ENCODE data around the gene SLC17A7. TPM values are rescaled to one million over a fixed set of nuclear protein-coding genes. Genes with fewer than 3 reads are reported as not detected.

The SLC17A7 gene
- total and polyA plus RNA-seq, 2 of the 13 experiments (the other 11 are each of a cell fraction or from before 2014, with no cell fraction given) = 0.32 TPM; not detected in 1

- TF ChIP-seq NR2C2 (CRISPR knock-in tag; IDR thresholded peaks at IDR 0.05; ENCODE audit: borderline replicate concordance) (peak; percentile 23; the same call in 1 of the 2 replicates), BRCA1 (CRISPR knock-in tag; IDR thresholded peaks at IDR 0.05) (no peak), ZNF772 (CRISPR knock-in tag; IDR thresholded peaks at IDR 0.05) (no peak), SMYD3 (CRISPR knock-in tag; IDR thresholded peaks at IDR 0.05) (no peak; the same call in 1 of the 2 replicates), MTA1 (CRISPR knock-in tag; IDR thresholded peaks at IDR 0.05; ENCODE audit: borderline replicate concordance) (no peak), FOXA3 (CRISPR knock-in tag; IDR thresholded peaks at IDR 0.05) (no peak), MTERF4 (CRISPR knock-in tag; IDR thresholded peaks at IDR 0.05) (no peak; the same call in 1 of the 2 replicates), ZFY (CRISPR knock-in tag; IDR thresholded peaks at IDR 0.05) (peak; percentile 26; the same call in 1 of the 2 replicates), UBTF (CRISPR knock-in tag; IDR thresholded peaks at IDR 0.05) (peak; percentile 64), LCORL (IDR thresholded peaks at IDR 0.05) (no peak), LCORL (CRISPR knock-in tag; IDR thresholded peaks at IDR 0.05) (no peak), ZNF704 (CRISPR knock-in tag; IDR thresholded peaks at IDR 0.05; ENCODE audit: borderline replicate concordance) (no peak), CBX5 (CRISPR knock-in tag; IDR thresholded peaks at IDR 0.05; ENCODE audit: borderline replicate concordance) (peak; percentile 78; the same call in 1 of the 2 replicates)
- TF ChIP-seq, protein P1, sequence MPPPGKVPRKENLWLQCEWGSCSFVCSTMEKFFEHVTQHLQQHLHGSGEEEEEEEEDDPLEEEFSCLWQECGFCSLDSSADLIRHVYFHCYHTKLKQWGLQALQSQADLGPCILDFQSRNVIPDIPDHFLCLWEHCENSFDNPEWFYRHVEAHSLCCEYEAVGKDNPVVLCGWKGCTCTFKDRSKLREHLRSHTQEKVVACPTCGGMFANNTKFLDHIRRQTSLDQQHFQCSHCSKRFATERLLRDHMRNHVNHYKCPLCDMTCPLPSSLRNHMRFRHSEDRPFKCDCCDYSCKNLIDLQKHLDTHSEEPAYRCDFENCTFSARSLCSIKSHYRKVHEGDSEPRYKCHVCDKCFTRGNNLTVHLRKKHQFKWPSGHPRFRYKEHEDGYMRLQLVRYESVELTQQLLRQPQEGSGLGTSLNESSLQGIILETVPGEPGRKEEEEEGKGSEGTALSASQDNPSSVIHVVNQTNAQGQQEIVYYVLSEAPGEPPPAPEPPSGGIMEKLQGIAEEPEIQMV (CRISPR knock-in tag; IDR thresholded peaks at IDR 0.05; ENCODE audit: low read depth) = no peak
- TF ChIP-seq, protein P2, sequence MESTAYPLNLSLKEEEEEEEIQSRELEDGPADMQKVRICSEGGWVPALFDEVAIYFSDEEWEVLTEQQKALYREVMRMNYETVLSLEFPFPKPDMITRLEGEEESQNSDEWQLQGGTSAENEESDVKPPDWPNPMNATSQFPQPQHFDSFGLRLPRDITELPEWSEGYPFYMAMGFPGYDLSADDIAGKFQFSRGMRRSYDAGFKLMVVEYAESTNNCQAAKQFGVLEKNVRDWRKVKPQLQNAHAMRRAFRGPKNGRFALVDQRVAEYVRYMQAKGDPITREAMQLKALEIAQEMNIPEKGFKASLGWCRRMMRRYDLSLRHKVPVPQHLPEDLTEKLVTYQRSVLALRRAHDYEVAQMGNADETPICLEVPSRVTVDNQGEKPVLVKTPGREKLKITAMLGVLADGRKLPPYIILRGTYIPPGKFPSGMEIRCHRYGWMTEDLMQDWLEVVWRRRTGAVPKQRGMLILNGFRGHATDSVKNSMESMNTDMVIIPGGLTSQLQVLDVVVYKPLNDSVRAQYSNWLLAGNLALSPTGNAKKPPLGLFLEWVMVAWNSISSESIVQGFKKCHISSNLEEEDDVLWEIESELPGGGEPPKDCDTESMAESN (CRISPR knock-in tag; conservative IDR thresholded peaks at IDR 0.05) = no peak
- TF ChIP-seq, protein P3, sequence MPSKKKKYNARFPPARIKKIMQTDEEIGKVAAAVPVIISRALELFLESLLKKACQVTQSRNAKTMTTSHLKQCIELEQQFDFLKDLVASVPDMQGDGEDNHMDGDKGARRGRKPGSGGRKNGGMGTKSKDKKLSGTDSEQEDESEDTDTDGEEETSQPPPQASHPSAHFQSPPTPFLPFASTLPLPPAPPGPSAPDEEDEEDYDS (CRISPR knock-in tag; IDR thresholded peaks at IDR 0.05) = no peak
These were observed 48.4 kb upstream of the SLC17A7 start (continued) for GRCh38 chr19:49489601-49490167.
